ENCODE measurements around the gene PLEKHA3.

GRCh38 chr2:178484245-178485041 is 4.2 kb downstream of the PLEKHA3 start:
- TF ChIP-seq CTCF (IDR thresholded peaks at IDR 0.05 in 2 of 3, conservative IDR thresholded peaks at IDR 0.05 in 1 of 3; ENCODE audit: borderline replicate concordance in 1 of 3, insufficient read depth in 1 of 3, low read depth in 2 of 3, low read length in 2 of 3) (no peak), FOSL1 (IDR thresholded peaks at IDR 0.05; ENCODE audit: low read depth) (no peak), EZH2phosphoT487 (IDR thresholded peaks at IDR 0.05; ENCODE audit: borderline replicate concordance) (no peak), ZBTB33 (IDR thresholded peaks at IDR 0.05; ENCODE audit: extremely low read depth, insufficient replicate concordance, low read length) (no peak), POLR2A (IDR thresholded peaks at IDR 0.05; ENCODE audit: borderline replicate concordance, extremely low read depth, insufficient read depth, insufficient read length) (no peak)
